Brain microvascular endothelial cell (primary cell): Measurements from ENCODE around the gene RAPGEF2.

Experiments used
- DNase-seq: peaks from one replicate; pipeline ENCODE4 v3.0.0-alpha.2; 2020
- H3K27ac ChIP-seq: fragments of 250-450 bp; sonication (Bioruptor Pico); 2 replicates; pipeline ENCODE4 v1.5.1; 2020; ENCODE audit warnings: mild to moderate bottlenecking, moderate library complexity
- H3K27me3 ChIP-seq: fragments of 250-450 bp; sonication (Bioruptor Pico); replicated peaks from 2 replicates; pipeline ENCODE4 v1.5.1; 2020; ENCODE audit warnings: mild to moderate bottlenecking
- H3K36me3 ChIP-seq: fragments of 250-450 bp; sonication (Bioruptor Pico); replicated peaks from 2 replicates; pipeline ENCODE4 v1.5.1; 2020; ENCODE audit warnings: mild to moderate bottlenecking
- H3K4me3 ChIP-seq: 2 replicates; pipeline ENCODE4 v1.5.1; 2011; ENCODE audit warnings: low read depth, mild to moderate bottlenecking, control low read depth, low read length, moderate library complexity
- CTCF ChIP-seq: IDR thresholded peaks from 2 replicates; pipeline ENCODE4 v1.5.1; 2011; ENCODE audit warnings: low read depth, mild to moderate bottlenecking, moderate library complexity, low read length, control low read depth, inconsistent platforms; ENCODE audit errors: missing control alignments
- in situ Hi-C: cut with HindIII; loops from 2 replicates; pipeline ENCODE4 v1.10.0; 2017; ENCODE audit warnings: low sequenced_read_pairs, low pct_ligation_motif_present

RAPGEF2 gene

GRCh38 chr4:159212675-159213293, 109.9 kb downstream of the RAPGEF2 start:
- TF ChIP-seq CTCF, result no peak
- in situ Hi-C loops, result no loop called here
- Histone ChIP-seq H3K27ac (no peak overlapping the region), H3K36me3 (no peaks in the 10 kb centered on the region), H3K27me3 (no peaks in the 10 kb centered on the region), H3K4me3 (no peak overlapping the region)
- no peak for DNase-seq

GRCh38 chr4:159216834-159217233, 114.0 kb downstream of the RAPGEF2 start:
- DNase-seq, result no peak
- no peak overlapping the region for H3K4me3 ChIP-seq
- no peaks in the 10 kb centered on the region for H3K36me3 ChIP-seq
- no peak for TF ChIP-seq CTCF
- in situ Hi-C loops, result no loop called here
- H3K27me3 ChIP-seq, result no peaks in the 10 kb centered on the region
- H3K27ac ChIP-seq, result no peak overlapping the region

GRCh38 chr4:159219862-159220261, 117.0 kb downstream of the RAPGEF2 start:
- H3K36me3 ChIP-seq, result no peaks in the 10 kb centered on the region
- no peak for TF ChIP-seq CTCF
- no peaks in the 10 kb centered on the region for H3K27me3 ChIP-seq
- H3K4me3 ChIP-seq, result no peak overlapping the region
- in situ Hi-C loops, result no loop called here
- H3K27ac ChIP-seq, result no peak overlapping the region
- DNase-seq, result no peak

- no peak for TF ChIP-seq CTCF
- Histone ChIP-seq H3K4me3 (no peak overlapping the region), H3K27ac (no peak overlapping the region), H3K36me3 (no peaks in the 10 kb centered on the region), H3K27me3 (no peaks in the 10 kb centered on the region)
- in situ Hi-C loops, result no loop called here
- no peak for DNase-seq
These were observed 117.5 kb downstream of the RAPGEF2 start for GRCh38 chr4:159220353-159220752.

GRCh38 chr4:159221280-159221679, 118.4 kb downstream of the RAPGEF2 start:
- Histone ChIP-seq H3K36me3 (no peaks in the 10 kb centered on the region), H3K4me3 (no peak overlapping the region), H3K27ac (no peak overlapping the region), H3K27me3 (no peaks in the 10 kb centered on the region)
- TF ChIP-seq CTCF, result no peak
- DNase-seq, result no peak
- in situ Hi-C loops, result no loop called here

GRCh38 chr4:159222043-159222552, 119.2 kb downstream of the RAPGEF2 start:
- Histone ChIP-seq H3K27ac (no peak overlapping the region), H3K36me3 (no peaks in the 10 kb centered on the region), H3K4me3 (no peak overlapping the region), H3K27me3 (no peaks in the 10 kb centered on the region)
- in situ Hi-C loops, result no loop called here
- TF ChIP-seq CTCF, result no peak
- DNase-seq, result no peak
